Uterus (tissue), 4 donors: ENCODE data around the gene MYH7. TPM values are rescaled to one million over a fixed set of nuclear protein-coding genes. Genes with fewer than 3 reads are reported as not detected.
A peak's percentile ranks its signal among the peaks of the same experiment; 100 is the strongest.

Experiments
- DNase-seq, 2 donors: peaks; one replicate each; pipeline ENCODE4 v3.0.0-alpha.2; 2019 to 2020
- H3K27ac ChIP-seq, 2 donors: fragments of 200-600 bp; sonication (generic); 1 replicate in 1 of 2; 2 replicates in 1 of 2; pipeline ENCODE4 v1.5.1; 2016 to 2018
- H3K27me3 ChIP-seq, 2 donors: fragments of 200-600 bp; sonication (generic); one replicate each; pipeline ENCODE4 v1.5.1; 2018 to 2019; ENCODE audit warnings: control low read depth in 1 of 2
- H3K36me3 ChIP-seq, 2 donors: fragments of 200-600 bp; sonication (generic); one replicate each; pipeline ENCODE4 v1.5.1; 2019; ENCODE audit warnings: control low read depth in 1 of 2
- H3K4me1 ChIP-seq, 2 donors: fragments of 200-600 bp; sonication (generic); one replicate each; pipeline ENCODE4 v1.5.1; 2018 to 2019; ENCODE audit warnings: control low read depth in 1 of 2
- H3K4me3 ChIP-seq, 2 donors: fragments of 200-600 bp; sonication (generic); 1 replicate in 1 of 2; 2 replicates in 1 of 2; pipeline ENCODE4 v1.5.1; 2018 to 2019; ENCODE audit warnings: mild to moderate bottlenecking in 1 of 2
- H3K9me3 ChIP-seq, 2 donors: fragments of 200-600 bp; sonication (generic); one replicate each; pipeline ENCODE4 v1.5.1; 2019; ENCODE audit warnings: control low read depth in 1 of 2
- CTCF ChIP-seq, 4 experiments: fragments of 200-600 bp in 2 of 4; fragments of 450-650 bp in 2 of 4; sonication (generic) in 2 of 4; IDR thresholded peaks; one replicate each; pipeline ENCODE4 v1.5.1; 2016 to 2019; ENCODE audit warnings: antibody characterized with exemption in 4 of 4, mild to moderate bottlenecking in 2 of 4, moderate library complexity in 1 of 4
- POLR2A ChIP-seq, 2 donors: fragments of 450-650 bp; IDR thresholded peaks; one replicate each; pipeline ENCODE4 v1.6.1; 2016; ENCODE audit warnings: antibody characterized with exemption in 2 of 2, mild to moderate bottlenecking in 1 of 2, moderate library complexity in 1 of 2
- intact Hi-C: fragments of 100-400 bp; cut with DNase I; formaldehyde crosslinking; loops from one replicate; pipeline ENCODE4 v1.15.1; 2023; ENCODE audit warnings: low total_unique reads
- total RNA-seq, 4 donors: library from RNA; depleted of rRNA in 3 of 4; stranded (reverse); fragments of >200 nt in 3 of 4; gene quantifications; one replicate each; pipeline versions ENCODE4 v1.1.0 to v1.2.4, GENCODE V29; 2014 to 2023
- donor health status: DM: yes; HTN: yes; CAD: no.

Gene MYH7
- total RNA-seq, 4 donors from 2014 or later: 1.6 TPM; not detected in 3

DNA sequence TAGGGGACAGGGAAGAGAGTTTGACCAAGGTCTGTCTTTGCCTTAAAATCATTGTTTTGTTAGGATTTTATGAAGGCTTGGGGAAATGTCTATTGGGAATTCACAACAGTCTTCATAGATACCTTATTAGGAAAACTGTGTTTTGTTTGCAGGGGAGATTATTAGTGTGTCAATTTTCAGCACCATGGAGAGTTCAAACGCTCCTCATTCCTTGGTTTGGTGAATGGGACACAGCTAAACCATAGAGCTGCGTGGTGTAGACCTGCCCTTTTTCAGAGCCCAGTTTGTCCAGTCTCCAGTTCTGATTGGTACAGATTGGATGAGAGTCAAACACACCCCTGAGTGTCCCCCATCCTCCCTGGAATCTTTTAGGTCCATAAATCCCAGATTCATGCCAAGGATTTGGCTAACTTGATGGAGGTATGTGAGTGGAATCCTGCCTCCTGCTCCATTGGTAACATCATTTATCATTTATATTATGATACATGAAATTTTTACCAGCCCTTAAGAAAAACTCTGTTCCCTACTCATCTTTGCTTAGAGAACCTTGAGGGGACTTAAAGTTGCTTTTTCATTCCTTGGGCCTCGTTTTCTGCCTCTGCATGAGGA is 46.0 kb upstream of the MYH7 start:
- no peak for DNase-seq
- no peaks in the 10 kb centered on the region for H3K9me3 ChIP-seq
- no peaks in the 10 kb centered on the region for H3K36me3 ChIP-seq
- H3K27me3 ChIP-seq: no peaks in the 10 kb centered on the region
- no peaks in the 10 kb centered on the region for H3K4me1 ChIP-seq
- TF ChIP-seq CTCF (IDR thresholded peaks at IDR 0.05) (no peak), POLR2A (IDR thresholded peaks at IDR 0.05) (no peak)
- no peak overlapping the region for H3K27ac ChIP-seq
- no peak overlapping the region for H3K4me3 ChIP-seq
- intact Hi-C loops: no loop called here

GRCh38 chr14:23478109-23478759 is 42.8 kb upstream of the MYH7 start:
- TF ChIP-seq CTCF (IDR thresholded peaks at IDR 0.05): peak; percentile 61 to 82 (median 69)
- no peak for TF ChIP-seq POLR2A (IDR thresholded peaks at IDR 0.05)
- H3K9me3 ChIP-seq: no peaks in the 10 kb centered on the region
- H3K4me1 ChIP-seq: no peaks in the 10 kb centered on the region
- no peaks in the 10 kb centered on the region for H3K36me3 ChIP-seq
- no peaks in the 10 kb centered on the region for H3K27me3 ChIP-seq
- intact Hi-C loops: loop anchor here (5.0 kb wide), 1 partner anchor 84 kb away; no protein-coding TSS in a partner anchor
- no peak overlapping the region for H3K27ac ChIP-seq
- H3K4me3 ChIP-seq: no peak overlapping the region
- peak; percentile 43 to 44 for DNase-seq

- Histone ChIP-seq H3K27me3 (no peaks in the 10 kb centered on the region), H3K9me3 (no peaks in the 10 kb centered on the region), H3K4me1 (peaks cover 0 to 4% of the 10 kb centered on the region in 2 donors), H3K27ac (no peak overlapping the region), H3K36me3 (no peaks in the 10 kb centered on the region), H3K4me3 (no peak overlapping the region)
- no peak for DNase-seq
- TF ChIP-seq POLR2A (IDR thresholded peaks at IDR 0.05) (no peak), CTCF (IDR thresholded peaks at IDR 0.05) (no peak)
- intact Hi-C loops: no loop called here
These were observed 35.5 kb upstream of the MYH7 start for GRCh38 chr14:23470947-23471346.

DNA sequence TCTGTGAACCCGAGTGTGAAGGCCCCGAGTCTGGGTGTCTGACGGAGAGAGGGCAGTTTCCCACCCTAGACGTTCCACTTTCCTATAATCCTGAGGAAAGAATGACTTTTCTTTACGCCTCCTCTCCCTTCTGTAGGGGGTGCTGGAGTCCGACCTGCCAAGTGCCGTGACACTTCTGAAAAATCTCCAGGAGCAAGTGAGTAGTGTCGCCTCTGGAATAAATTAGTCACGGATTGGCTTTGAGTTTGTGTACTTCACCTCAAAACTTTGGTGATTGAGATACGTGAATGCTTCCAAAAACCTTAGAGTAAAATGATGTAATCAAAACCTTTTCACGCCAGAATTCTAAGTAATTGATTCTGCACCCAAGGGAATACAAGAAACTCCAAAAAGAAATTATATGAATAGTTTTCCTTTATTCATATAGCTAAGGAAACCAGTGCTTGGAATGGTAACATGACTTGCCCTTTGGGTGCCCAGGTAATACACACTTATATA is 34.5 kb upstream of the MYH7 start:
- H3K9me3 ChIP-seq: no peaks in the 10 kb centered on the region
- H3K36me3 ChIP-seq: no peaks in the 10 kb centered on the region
- no peak for TF ChIP-seq CTCF (IDR thresholded peaks at IDR 0.05)
- TF ChIP-seq POLR2A (IDR thresholded peaks at IDR 0.05): no peak
- no peak for DNase-seq
- peak overlapping the region; percentile 75 to 88 for H3K27ac ChIP-seq
- intact Hi-C loops: no loop called here
- H3K4me1 ChIP-seq: peaks cover 0 to 4% of the 10 kb centered on the region in 2 donors
- no peaks in the 10 kb centered on the region for H3K27me3 ChIP-seq
- H3K4me3 ChIP-seq: peak overlapping the region; percentile 77 to 93
